Mesenteric fat pad (tissue), 1 donor: ENCODE measurements around the gene DOCK4. TPM values are rescaled to one million over a fixed set of nuclear protein-coding genes. Genes with fewer than 3 reads are reported as not detected.

ENCODE experiments used
- DNase-seq: peaks from one replicate; pipeline ENCODE4 v3.0.0-alpha.2; 2020; ENCODE audit warnings: low spot score
- total RNA-seq: library from RNA; stranded (reverse); fragmentation: NEBNext Ultra II Directional; extraction: Animal tissue kit (Norgen Biotek cat#: 25700); gene quantifications from one replicate; pipeline ENCODE4 v1.2.1, GENCODE V29; 2021
- donor health status: DM: yes; HTN: yes; CAD: no.

DOCK4 gene
- total RNA-seq, 1 donor from 2014 or later = 40.9 TPM

- no peak for DNase-seq
Measured at GRCh38 chr7:111783854-111784253, 422.3 kb downstream of the DOCK4 start.

- DNase-seq = no peak
Measured at GRCh38 chr7:111780527-111780926, 425.7 kb downstream of the DOCK4 start.

- DNase-seq = no peak
Measured at GRCh38 chr7:111775206-111775605, 431.0 kb downstream of the DOCK4 start.

- DNase-seq = no peak
Measured at GRCh38 chr7:111772716-111773115, 433.5 kb downstream of the DOCK4 start.

GRCh38 chr7:111771638-111772037 is 434.6 kb downstream of the DOCK4 start:
- DNase-seq = no peak

GRCh38 chr7:111770116-111770515 is 436.1 kb downstream of the DOCK4 start:
- DNase-seq = no peak

- DNase-seq = no peak
Measured at GRCh38 chr7:111765751-111766643, 440.2 kb downstream of the DOCK4 start.

GRCh38 chr7:111763221-111763801 is 442.9 kb downstream of the DOCK4 start:
- no peak for DNase-seq

- no peak for DNase-seq
Measured at GRCh38 chr7:111762799-111763198, 443.4 kb downstream of the DOCK4 start.

GRCh38 chr7:111762211-111762610 is 444.0 kb downstream of the DOCK4 start:
- DNase-seq = no peak

- DNase-seq = no peak
Measured at GRCh38 chr7:111760043-111760442, 446.2 kb downstream of the DOCK4 start.

- no peak for DNase-seq
Measured at GRCh38 chr7:111758332-111758731, 447.9 kb downstream of the DOCK4 start.

GRCh38 chr7:111756687-111757178 is 449.5 kb downstream of the DOCK4 start:
- no peak for DNase-seq

GRCh38 chr7:111755383-111755782 is 450.8 kb downstream of the DOCK4 start:
- no peak for DNase-seq

GRCh38 chr7:111753968-111754367 is 452.2 kb downstream of the DOCK4 start:
- DNase-seq = no peak

- no peak for DNase-seq
Measured at GRCh38 chr7:111752022-111752582, 454.1 kb downstream of the DOCK4 start.

- no peak for DNase-seq
Measured at GRCh38 chr7:111750878-111751277, 455.3 kb downstream of the DOCK4 start.

- no peak for DNase-seq
Measured at GRCh38 chr7:111750228-111750627, 456.0 kb downstream of the DOCK4 start.

GRCh38 chr7:111749625-111750024 is 456.6 kb downstream of the DOCK4 start:
- no peak for DNase-seq

- DNase-seq = no peak
Measured at GRCh38 chr7:111747718-111748117, 458.5 kb downstream of the DOCK4 start.

- no peak for DNase-seq
Measured at GRCh38 chr7:111746950-111747349, 459.2 kb downstream of the DOCK4 start.

GRCh38 chr7:111744501-111745155 is 461.6 kb downstream of the DOCK4 start:
- no peak for DNase-seq
